Measurements from ENCODE around the gene EPHA6.

EPHA6 gene

DNA sequence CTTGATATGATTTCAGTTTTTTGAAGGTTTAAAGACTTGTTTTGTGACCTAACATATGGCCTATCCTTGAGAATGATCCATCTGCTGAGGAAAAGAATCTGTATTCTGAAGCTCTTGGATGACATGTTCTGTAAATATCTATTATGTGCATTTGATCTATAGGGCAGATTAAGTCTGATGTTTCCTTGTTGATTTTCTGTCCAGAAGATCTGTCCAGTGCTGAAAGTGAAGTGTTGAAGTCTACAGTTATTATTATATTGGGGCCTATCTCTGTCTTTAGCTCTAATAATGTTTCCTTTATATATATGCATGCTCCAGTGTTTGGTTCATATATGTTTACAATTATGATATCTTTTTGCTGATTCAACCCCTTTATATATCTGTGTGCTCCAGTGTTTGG is 362.8 kb downstream of the EPHA6 start:
- no peak for DNase-seq (ENCODE audit: low read depth, low spot score)

GRCh38 chr3:97181704-97182103 is 367.3 kb downstream of the EPHA6 start:
- DNase-seq (ENCODE audit: low read depth, low spot score): no peak

DNA sequence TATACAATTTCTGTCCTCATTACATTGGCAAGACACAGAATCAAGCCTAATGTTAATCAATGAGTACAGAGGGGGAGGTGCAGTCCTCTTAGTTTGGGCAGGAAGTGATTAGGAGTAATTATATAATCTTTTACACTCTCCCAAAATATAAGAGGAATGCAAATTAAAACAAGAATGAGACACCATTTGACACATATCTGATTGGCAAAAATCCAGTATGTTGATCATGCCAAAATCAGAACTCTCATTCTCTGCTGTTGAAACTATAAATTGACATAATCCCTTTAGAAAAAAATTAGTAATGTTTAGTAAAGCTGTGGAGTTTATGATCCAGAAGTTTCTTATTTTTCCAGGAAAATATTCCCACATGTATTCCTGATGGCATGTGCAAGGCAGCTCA is 373.4 kb downstream of the EPHA6 start:
- DNase-seq (ENCODE audit: low read depth, low spot score): no peak

DNA sequence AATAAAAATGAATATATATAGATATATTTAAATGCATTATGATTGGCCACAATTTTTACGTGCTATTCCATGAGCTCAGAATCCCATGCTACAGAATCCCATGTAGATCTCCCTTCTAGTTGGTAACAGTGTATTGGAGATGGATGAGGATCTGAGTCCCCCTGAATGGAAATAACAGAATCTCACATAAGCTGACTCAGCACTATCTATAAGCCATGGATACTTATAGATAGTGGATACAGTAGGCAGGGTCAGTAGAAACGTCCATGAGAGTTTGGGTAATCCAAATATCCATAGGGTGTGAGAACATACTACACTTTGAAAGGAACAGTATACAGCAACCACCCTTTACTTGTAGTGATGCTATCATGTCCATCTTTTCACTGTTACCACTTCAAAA is 375.4 kb downstream of the EPHA6 start:
- no peak for DNase-seq (ENCODE audit: low read depth, low spot score)

DNA sequence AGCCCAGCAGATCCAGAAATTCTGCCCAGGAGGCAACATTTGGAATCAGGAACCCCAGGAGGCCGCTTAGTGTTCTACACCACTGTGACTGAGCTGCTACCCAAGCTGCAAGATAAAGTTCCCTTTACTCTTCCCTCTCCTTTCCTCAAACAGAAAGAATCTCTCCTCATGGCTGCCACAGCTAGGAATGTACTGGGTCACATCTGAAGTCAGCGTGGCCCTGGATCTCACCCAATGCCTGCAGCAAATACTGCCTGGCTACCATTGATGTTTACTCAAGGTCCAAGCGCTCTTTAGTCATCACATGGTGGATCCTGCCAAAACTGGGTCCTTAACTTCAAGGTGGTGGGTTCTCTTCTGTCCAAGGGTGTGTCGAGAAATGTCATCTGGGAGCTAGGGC is 382.7 kb downstream of the EPHA6 start:
- DNase-seq (ENCODE audit: low read depth, low spot score): no peak

DNA sequence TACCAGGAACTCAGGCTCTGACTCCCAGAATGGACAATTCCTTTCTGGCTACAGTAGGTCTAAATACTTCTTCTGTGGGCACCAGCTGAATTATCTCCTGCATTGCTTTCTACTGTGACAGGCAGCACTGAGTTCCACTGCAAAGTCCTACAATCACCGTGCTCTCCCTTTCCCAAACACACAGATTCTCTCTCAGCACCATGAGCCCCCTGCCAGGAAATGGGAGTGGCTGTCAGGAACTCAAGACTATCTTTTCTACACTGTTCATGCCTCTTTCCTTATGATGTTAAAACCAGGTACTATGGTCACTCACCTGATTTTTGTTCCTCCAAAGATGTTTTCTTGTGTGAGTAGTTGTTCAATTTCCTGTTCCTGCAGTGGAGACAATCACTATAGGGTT is 383.4 kb downstream of the EPHA6 start:
- no peak for DNase-seq (ENCODE audit: low read depth, low spot score)

DNA sequence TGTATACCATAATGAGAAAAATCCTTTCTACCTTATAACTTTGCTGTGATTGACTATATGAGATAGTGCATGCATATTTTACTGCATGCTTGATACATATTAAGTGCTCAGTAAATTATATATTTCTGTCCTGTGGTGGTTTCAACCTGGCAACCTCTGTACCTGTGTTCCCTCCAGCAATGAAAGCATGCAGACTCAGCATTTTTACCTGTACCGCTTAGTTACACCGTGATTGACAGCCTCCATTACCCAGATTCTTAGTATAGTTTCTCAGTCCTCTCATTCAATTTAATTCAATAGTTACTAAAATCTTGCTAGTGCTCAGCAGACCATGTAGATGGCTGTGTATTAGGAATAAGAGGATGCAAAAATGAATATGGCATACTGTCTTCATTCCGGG is 386.0 kb downstream of the EPHA6 start:
- DNase-seq (ENCODE audit: low read depth, low spot score): no peak

DNA sequence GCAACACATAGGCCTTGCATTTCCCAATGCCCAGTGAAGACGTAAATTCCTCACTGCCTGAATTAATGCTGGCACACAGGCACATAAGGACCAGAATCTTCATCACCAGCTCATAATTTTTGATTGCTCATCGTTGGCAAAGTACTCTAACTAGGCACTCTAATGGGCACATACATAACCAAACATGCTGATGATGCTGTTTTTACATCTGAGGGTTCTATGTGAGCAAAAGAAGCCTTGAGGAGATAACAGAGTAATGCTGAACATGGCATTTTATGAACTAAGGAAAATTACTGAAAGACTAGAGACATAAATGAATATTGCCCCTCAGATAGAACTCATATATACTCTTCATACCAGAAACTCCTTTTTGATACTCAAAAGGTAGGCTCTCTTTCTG is 387.4 kb downstream of the EPHA6 start:
- DNase-seq (ENCODE audit: low read depth, low spot score): no peak

DNA sequence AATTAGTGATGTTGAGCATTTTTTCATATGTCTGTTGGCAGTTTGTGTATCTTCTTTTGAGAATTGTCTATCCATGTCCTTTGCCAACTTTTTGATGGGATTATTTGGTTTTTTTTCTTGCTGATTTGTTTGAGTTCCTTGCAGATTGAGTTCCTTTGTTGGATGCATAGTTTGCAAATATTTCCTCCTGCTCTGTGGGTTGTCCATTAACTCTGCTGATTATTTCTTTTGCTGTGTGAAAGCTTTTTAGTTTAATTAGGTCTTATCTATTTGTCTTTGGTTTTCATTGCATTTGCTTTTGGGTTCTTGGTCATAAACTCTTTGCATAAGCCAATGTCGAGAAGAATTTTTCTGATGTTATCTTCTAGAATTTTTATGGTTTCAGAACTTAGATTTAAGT is 414.6 kb downstream of the EPHA6 start:
- no peak for DNase-seq (ENCODE audit: low read depth, low spot score)

- no peak for DNase-seq (ENCODE audit: low read depth, low spot score)
Observed at GRCh38 chr3:97230486-97230885, 416.1 kb downstream of the EPHA6 start.

- no peak for DNase-seq (ENCODE audit: low read depth, low spot score)
Observed at GRCh38 chr3:97232393-97233034, 418.1 kb downstream of the EPHA6 start.

GRCh38 chr3:97235179-97235578 is 420.8 kb downstream of the EPHA6 start:
- no peak for DNase-seq (ENCODE audit: low read depth, low spot score)

GRCh38 chr3:97235611-97236315 is 421.4 kb downstream of the EPHA6 start:
- DNase-seq (ENCODE audit: low read depth, low spot score): no peak

DNA sequence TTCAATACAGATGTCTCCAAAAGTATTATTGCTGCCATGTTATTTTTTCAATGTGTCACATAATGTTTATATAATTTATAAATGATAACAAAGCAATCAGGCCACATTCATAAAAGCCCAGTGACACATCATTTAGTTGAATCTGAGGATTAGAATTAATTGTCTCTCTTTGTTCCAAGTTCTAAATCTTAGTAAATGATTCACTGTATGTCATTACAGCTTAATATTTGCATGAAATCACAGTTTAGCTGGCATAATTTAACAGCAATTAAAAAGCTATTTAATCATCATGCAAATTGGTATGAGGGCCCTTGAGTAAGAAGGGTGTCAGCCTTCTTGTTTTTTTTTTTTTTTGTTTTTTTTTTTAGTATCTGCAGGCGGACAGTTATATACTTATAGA is 427.0 kb downstream of the EPHA6 start:
- no peak for DNase-seq (ENCODE audit: low read depth, low spot score)

GRCh38 chr3:97245201-97245910 is 431.0 kb downstream of the EPHA6 start:
- no peak for DNase-seq (ENCODE audit: low read depth, low spot score)

DNA sequence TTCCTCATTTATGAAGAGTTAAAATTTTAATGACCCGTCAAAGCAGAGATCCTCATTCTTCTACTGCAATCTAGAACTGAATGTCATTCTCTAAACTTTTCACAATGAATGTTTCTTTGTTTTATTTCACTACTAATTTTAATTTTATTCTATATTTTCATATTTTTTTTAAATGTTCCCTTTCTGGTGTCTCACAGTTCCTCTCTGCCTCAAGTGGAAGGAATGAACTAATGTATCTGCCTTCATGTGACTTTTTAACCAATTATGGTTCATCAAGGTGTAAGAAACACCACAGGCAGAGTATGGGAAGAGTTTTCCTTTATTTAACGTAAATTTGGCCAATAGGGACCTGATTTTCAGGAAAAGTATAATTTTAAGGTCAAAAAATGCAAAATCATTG is 441.7 kb downstream of the EPHA6 start:
- DNase-seq (ENCODE audit: low read depth, low spot score): no peak

GRCh38 chr3:97257942-97258697 is 443.7 kb downstream of the EPHA6 start:
- no peak for DNase-seq (ENCODE audit: low read depth, low spot score)

- DNase-seq (ENCODE audit: low read depth, low spot score): no peak
Observed at GRCh38 chr3:97259263-97259662, 444.9 kb downstream of the EPHA6 start.

DNA sequence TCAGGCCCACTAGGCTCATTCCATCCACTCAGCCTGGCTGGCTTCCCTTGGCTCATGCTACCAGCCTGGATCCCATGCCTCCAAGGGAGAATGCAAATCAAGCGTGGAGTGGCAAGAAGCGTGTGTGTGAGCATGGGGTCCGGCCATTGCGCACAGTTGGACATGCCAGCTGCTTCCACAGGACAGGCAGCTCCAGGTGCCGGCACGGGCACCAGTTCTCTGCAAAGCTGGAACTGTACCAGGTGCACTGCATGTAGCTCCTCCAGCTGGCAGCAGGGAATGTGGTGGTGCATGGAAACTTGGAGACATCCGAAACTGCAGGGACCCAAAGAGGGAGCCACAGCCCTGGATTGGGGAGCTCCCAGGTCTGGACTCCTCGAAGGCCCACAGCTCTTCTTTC is 449.8 kb downstream of the EPHA6 start:
- DNase-seq (ENCODE audit: low read depth, low spot score): no peak

- DNase-seq (ENCODE audit: low read depth, low spot score): no peak
Observed at GRCh38 chr3:97265237-97266005, 451.0 kb downstream of the EPHA6 start.

- no peak for DNase-seq (ENCODE audit: low read depth, low spot score)
Observed at GRCh38 chr3:97269202-97269601, 454.8 kb downstream of the EPHA6 start.
